Amniotic epithelial cell (primary cell): ENCODE data around the gene SEC24A.
"Not testable (repeated sequence)": the region's sequence is repeated elsewhere in the genome, so short reads cannot be mapped to it uniquely, and the experiment has no call there.

Source experiments
- DNase-seq: peaks from one replicate; pipeline ENCODE4 v3.0.0-alpha.2; 2010; ENCODE audit warnings: low read depth

SEC24A gene

DNA sequence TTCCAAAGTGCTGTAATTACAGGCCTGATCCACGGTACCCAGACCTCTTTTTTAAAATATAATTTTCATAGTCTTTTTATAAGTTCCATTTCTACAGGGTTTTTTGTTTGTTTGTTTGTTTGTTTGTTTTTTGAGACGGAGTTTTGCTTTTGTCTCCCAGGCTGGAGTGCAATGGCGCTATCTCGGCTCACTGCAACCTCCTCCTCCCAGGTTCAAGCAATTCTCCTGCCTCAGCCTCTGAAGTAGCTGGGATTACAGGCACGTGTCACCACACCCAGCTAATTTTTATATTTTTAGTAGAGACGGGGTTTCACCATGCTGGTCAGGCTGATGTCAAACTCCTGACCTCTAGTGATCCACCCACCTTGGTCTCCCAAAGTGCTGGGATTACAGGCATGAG lies 2.1 kb downstream of the SEC24A start:
- not testable (repeated sequence) for DNase-seq

DNA sequence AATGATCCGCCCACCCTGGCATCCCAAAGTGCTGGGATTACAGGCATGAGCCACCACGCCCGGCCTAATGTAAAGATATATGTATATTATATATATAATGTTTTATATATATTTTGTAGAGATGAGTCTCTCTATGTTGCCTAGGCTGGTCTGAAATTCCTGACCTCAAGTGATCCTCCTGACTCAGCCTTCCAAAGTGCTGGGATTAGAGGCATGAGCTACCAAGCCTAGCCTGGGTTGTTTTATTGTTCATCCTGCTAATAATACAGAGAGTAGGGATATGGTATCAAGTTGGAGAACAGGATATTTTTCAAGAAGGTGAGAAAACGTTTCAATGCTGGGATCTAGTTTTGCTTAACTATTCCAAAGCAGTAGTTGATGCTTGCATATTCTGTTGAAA lies 2.9 kb downstream of the SEC24A start:
- peak; percentile 31 for DNase-seq

DNA sequence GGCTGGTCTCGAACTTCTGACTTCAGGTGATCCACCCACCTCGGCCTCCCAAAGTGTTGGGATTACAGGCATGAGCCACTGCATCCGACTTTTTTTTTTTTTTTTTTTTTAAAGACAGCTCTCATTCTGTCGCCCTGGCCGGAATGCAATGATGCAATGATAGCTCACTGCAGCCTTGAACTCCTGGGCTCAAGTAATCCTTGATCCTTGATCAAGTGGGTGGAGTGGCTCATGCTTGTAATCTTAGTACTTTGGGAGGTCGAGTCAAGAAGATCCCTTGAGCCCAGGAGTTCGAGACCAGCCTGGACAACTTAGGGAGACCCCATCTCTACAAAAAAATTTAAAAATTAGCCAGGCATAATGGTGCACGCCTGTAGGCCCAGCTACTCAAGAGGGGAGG lies 8.1 kb downstream of the SEC24A start:
- peak; percentile 34 for DNase-seq

DNA sequence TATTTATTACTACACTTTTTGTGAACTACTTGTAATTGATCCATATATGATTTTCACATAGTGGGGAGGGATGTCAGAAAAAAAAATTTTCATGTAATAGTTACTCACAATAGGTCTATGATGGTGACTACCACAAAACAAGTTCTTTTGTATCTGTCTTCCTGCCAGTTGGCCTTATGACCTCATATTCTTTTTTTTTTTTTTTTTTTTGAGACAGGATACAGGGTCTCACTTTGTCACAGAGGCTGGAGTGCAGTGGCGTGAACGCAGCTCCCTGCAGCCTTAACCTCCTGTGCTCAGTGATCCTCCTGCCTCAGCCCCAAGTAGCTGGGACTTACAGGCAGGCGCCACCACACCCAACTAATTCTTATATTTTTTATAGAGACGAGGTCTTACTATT lies 10.9 kb downstream of the SEC24A start:
- no peak for DNase-seq

DNA sequence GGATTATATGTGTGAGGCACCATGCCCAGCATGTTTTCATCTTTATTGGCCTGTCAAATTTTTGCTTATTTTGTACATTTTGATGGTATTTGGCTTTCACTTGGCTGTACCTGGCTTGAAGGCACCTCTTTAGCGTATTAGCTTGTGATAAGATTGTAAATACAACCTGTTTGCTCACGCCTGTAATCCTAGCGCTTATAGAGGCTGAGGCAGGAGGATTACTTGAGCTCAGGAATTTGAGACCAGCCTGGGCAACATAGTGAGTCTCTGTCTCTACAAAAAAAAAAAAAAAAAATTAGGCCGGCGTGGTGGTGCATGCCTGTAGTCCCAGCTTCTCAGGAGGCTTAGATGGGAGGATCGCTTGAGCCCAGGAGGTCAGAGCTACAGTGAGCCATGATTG lies 11.3 kb downstream of the SEC24A start:
- no peak for DNase-seq

DNA sequence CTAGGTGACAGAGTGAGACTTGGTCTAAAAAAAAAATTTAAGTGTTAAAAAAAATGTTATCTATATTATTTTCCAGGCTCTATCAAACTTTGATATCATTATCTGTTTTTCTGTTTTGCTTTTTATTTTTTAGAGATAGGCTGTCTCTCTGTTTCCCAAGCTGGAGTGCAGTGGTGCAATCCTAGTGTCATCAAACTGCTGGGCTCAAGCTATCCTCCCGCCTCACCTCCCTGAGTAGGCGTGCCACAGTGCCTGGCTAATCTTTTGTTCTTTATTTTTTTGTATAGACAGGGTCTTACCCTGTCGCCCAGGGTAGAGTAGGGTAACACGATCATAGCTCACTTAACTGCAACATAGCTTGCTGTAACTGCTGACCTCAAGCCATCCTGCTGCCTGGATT lies 14.4 kb downstream of the SEC24A start:
- DNase-seq = no peak

DNA sequence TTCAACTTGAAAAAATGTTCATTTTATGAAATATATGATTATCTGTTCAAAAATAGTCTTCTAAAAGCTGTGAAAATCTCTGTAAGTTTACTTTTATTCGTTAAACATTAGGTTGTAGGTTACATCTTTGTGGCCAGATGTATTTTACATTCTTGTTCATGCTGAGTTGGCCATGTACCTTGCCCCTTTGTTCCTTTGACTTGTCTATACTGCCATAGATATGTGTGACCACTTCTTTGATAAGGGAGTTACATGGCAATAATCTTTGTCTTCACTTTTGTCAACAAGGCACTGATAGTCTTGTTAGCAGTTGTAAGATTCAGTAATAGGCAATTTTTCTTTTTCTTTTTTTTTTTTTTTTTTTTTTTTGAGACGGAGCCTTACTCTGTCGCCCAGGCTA lies 15.9 kb downstream of the SEC24A start:
- DNase-seq = no peak

DNA sequence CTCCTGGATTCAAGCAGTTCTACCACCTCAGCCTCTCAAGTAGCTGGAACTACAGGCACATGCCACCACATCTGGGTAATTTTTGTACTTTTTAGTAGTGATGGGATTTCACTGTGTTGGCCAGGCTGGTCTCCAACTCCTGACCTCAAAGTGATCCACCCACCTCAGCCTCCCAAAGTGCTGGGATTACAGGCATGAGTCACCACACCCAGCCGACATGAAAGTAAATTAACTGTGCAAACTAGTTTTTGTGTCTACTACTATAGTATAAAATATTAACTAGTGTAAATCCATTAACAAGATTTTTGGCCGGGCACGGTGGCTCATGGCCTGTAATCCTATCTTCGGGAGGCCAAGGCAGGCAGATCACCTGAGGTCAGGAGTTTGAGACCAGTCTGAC lies 25.0 kb downstream of the SEC24A start:
- DNase-seq = not testable (repeated sequence)

DNA sequence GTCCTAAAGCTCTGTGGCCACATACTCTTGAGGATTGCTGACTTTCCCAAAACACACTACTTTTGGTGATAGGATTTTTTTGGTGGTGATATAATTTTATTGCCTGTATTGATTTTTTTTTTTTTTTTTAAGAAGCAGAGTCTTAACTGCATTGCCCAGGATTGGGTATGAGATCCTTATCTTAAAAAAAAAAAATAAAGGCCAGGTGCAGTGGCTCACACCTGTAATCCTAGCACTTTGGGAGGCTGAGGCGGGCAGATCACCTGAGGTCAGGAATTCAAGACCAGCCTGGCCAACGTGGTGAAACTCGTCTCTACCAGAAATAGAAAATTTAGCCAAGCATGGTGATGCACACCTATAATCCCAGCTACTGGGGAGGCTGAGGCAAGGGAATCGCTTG lies 28.8 kb downstream of the SEC24A start:
- DNase-seq = not testable (repeated sequence)

DNA sequence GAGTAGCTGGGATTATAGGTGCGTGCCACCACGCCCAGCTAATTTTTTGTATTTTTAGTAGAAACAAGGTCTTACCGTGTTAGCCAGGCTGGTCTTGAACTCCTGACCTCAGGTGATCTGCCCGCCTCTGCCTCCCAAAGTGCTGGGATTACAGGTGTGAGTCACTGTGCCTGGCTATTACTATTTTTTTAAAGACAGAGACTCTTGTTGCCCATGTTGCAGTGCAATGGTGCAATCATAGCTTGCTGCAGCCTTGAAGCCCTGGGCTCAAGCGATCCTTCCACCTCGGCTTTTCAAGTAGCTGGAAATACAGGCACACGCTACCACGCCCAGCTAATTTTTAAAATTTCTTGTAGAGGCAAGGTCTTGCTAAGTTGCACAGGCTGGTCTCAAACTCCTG lies 41.6 kb downstream of the SEC24A start:
- peak; percentile 9 for DNase-seq

DNA sequence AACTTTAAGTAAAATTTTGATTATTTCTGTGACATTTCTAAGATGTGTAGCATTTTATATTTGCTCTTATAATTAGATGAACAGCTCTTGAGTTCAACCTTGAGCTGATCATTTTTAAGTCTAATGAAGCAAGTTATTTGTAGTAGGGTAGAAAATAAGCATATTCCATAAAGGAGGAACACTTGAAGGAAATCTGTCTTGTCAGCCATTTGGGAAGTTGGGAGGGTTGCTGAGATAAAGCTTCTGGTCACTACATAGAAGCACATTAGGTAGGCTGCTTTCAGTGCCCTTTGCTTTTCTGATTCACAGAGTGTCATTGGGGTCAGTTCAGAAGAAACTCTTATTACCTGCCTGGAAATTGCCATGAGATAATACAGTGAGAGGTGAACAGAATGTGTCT lies 44.1 kb downstream of the SEC24A start:
- no peak for DNase-seq

DNA sequence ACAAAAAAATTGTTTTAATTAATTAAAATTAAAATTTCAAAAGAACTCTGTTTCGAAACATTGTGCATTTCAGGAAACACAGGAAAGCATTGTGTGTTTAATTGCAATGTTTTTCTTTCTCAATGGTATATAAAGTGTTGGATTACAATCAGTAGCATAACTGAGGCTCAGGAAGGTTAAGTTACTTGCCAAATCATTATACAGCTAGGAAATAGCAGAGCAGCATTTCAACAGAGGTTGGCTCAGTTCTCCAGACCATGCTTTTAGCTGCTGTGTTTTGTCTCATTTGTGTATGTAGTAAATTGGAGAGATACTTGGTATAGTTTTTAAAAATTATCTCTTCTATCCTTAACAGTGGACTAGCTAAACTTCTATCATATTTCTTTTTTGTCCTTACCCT lies 59.7 kb downstream of the SEC24A start:
- DNase-seq = peak; percentile 11

DNA sequence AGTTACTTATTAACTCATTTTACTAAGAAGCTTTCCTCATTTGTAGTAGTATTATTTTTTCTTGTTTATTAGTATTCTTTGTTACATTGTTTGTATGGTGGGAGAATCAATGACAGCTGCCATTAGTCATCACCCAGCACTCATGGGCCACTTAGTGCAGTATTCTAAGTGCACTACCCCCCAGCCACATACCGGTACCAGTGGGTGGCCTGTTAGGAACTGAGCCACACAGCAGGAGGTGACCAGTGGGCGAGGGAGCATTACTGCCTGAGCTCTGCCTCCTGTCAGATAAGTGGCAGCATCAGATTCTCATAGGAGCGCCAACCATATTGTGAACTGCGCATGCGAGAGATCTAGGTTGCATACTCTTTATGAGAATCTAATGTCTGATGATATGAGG lies 65.5 kb downstream of the SEC24A start:
- no peak for DNase-seq

DNA sequence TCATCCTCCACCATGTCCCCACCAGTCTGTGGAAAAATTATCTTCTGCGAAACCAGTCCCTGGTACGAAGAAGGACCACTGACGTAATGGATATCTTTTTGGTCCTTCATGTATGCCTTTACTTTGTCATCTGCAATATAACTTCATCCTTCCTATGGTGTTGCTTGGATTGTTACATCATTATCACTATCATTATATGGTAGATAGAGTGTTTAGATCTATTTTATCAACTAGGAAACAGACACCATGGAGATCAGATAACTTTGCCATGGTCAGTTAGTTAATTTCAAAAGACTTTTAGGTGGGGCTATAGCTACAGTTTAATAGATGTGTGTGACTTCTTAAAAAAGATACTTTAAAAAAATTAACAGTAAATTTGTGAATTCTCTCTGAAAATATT lies 66.0 kb downstream of the SEC24A start:
- DNase-seq = no peak

DNA sequence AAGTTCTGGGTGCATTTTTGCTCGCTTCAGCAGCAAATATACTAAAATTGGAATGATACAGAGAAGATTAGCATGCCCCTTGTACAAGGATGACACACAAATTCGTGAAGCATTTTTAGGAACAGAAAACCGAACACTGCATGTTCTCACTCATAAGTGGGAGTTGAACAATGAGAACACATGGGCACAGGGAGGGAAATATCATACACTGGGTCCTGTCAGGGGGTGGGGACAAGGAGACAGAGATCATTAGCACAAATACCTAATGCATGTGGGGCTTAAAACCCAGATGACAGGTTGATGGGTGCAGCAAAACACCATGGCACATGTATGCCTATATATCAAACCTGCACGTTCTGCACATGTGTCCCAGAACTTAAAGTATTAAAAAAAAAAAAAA lies 66.9 kb downstream of the SEC24A start:
- DNase-seq = not testable (repeated sequence)

DNA sequence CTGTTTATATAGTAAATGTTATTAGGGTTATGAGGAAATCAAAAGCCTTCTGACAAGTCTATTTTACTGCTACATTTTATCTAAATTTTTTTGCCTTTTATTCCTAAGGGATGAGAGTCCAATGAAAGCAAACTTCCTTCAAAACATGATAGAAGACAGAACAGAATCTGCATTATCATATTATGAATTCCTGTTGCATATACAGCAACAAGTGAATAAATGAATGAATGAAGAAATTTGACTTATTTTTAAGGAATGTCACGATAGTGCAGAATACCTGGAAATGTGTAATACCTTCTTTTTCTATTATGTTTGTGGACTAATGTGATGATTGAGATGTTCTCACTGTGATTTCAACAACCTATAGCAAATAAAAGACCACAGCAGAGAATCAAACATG lies 76.3 kb downstream of the SEC24A start:
- DNase-seq = no peak

DNA sequence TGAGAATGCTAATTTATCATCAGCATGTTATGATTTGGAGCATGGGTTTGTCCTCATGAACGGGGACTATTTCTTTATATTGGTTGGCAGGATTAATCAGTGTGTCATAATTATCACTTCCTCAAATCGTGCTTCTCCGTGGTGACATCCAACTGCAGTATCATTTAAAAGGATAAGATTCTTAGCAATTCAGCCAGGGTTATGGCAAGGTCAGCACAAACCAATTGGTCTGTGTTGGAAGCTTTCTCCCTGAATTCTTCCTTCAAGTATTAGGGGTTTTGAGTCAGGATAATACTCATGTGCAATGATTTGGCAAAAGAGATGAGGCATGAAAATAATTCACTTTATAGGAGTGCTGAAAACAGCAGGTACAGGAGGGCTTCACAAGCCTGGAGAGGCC lies 84.2 kb downstream of the SEC24A start:
- no peak for DNase-seq

DNA sequence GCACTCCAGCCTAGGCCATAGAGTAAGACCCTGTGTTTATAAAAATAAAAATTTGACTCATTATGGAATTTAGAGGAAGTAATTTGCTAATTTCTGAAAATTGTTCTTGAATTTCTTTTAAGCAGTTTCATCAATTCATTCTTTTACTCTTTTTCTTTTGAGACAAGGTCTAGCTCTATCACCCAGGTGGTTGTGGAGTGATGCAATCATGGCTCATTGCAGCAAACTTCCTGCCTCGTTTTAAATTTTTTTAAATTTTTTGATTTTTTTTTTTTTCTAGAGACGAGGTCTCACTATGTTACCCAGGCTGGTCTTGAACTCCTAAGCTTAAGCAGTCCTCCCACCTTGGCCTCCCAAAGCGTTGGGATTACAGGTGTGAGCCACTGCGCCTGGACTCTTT lies 86.7 kb downstream of the SEC24A start:
- DNase-seq = no peak

DNA sequence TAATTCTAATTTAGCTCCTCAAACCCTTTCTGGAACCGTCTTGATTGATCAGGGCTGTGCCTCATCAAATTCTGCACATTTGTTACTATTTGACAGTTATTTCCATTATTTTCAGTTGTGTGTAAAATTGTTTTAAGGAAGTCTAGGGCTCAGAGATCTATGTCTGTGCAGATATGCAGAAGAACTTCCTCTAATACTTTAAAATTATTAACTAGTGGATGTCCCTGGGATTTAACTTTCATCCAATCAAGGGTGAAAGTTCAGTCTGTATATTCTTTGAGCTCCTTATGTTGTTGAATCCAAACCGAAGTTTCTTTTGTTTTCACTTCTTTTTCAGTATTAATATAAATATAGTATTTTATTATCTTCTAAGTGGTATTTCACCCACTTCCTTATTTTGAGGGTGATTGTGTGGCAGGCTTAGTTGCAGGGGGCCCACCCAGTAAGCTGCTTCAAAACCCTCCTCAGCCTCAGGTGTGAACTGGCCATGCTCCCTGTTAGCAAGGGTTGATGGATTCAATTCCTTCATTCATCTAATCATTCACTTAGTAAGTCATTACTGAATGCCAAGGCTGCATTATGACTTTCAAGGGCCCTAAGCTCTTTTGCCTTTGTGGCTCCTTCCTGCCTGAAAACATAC lies 87.7 kb downstream of the SEC24A start:
- no peak for DNase-seq

DNA sequence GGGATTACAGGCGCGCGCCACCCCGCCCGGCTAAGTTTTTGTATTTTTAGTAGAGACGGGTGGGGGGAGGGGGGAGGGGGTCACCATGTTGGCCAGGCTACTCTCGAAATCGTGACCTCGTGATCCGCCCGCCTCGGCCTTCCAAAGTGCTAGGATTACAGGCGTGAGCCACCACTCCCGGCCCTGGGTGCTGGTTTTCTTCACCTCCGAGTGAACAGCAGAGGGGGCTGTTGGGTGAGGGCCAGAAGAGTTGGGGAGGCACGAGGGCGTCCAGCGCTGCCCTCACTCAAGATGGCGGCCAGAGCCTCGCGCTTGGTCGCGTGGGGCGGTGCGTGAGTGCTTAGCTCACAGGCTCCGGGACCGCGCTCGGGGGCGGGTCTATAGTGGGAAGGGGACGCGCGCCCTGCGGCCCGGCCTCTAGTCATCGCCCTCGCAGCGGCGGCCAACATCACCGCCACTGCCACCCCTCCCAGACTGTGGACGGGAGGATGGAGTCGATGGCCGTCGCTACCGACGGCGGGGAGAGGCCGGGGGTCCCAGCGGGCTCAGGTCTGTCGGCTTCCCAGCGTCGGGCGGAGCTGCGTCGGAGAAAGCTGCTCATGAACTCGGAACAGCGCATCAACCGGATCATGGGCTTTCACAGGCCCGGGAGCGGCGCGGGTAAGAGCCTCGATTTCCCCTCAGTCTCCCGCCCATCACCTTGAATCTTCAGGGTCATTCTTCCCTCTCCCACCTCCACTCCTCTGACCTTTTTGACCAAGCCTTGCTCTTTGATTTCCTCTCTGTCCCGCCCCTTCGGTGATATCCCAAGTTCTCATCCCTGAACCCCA lies 89.8 kb downstream of the SEC24A start, which contains the start of gene CAMLG:
TSS of gene CAMLG (plus strand) at position 416 of the 830 bp plus-strand sequence. CDS start at position 489, 73 bp downstream.
- DNase-seq = peak; percentile 97

DNA sequence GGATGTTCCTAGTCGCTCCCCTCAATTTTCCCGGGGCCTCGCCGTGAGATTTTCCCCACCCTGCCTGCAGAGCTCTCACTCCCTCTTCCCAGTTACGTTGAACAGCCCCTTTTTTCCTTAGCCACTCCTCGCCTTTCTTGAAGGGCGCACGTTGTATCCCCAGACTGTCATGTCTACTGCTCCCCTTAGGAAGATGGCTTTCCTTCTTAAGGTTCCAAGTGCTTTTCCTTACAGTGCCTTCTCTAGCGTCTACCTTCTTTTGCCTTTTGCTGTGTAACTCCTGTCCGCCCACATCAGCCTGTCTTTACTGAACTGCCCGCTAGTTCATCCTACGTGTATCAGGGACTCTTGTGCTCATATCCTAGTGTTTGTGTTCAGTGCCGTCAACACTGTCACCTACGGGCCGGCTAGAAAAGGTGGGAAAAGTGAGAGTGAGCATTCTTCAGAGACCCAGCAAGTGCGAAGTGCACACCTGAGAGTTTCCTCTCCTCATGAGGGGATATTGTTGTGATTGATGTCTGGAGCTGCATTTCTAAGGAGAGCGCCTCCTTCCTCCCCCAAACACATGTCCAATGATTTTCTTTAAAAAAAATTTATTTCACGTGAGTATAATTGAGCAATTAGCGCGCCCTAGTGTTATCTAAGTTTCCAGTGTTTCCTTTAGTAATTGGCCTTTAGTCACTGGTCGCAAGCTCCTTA lies 90.5 kb downstream of the SEC24A start:
- DNase-seq = peak; percentile 41

DNA sequence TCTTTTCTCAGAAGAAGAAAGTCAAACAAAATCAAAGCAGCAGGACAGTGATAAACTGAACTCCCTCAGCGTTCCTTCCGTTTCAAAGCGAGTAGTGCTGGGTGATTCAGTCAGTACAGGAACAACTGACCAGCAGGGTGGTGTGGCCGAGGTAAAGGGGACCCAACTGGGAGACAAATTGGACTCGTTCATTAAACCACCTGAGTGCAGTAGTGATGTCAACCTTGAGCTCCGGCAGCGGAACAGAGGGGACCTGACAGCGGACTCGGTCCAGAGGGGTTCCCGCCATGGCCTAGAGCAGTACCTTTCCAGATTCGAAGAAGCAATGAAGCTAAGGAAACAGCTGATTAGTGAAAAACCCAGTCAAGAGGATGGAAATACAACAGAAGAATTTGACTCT lies 92.5 kb downstream of the SEC24A start:
- no peak for DNase-seq

DNA sequence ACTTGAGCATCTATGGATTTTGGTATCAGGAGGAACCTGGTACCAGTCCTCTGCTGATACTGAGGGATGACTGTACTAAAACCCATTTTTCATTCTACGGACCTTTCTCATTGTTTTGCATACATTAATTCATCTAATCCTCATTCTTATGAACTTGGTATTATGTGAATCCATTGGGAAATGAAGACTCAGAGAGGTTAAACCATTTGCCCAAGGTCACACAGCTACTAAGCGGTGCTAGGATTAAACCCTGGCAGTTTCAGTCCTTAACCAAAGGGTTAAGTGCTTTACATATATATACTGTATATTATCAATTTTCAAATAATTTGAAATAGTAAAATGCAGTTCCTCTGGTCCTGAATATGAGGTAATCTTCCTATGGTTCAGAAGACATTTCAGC lies 93.5 kb downstream of the SEC24A start:
- DNase-seq = no peak
